Ureter (tissue), 1 donor: ENCODE measurements around the gene CIC. TPM values are rescaled to one million over a fixed set of nuclear protein-coding genes. Genes with fewer than 3 reads are reported as not detected.
"Not testable (repeated sequence)": the region's sequence is repeated elsewhere in the genome, so short reads cannot be mapped to it uniquely, and the experiment has no call there.

Experiments
- DNase-seq: peaks from one replicate; pipeline ENCODE4 v3.0.0-alpha.2; 2020; ENCODE audit warnings: low spot score
- total RNA-seq: library from RNA; stranded (reverse); gene quantifications from one replicate; pipeline ENCODE4 v1.2.4, GENCODE V29; 2023
- donor health status: DM: yes; HTN: yes; CAD: no.

Gene CIC
- total RNA-seq, 1 donor from 2014 or later: 83.4 TPM

DNA sequence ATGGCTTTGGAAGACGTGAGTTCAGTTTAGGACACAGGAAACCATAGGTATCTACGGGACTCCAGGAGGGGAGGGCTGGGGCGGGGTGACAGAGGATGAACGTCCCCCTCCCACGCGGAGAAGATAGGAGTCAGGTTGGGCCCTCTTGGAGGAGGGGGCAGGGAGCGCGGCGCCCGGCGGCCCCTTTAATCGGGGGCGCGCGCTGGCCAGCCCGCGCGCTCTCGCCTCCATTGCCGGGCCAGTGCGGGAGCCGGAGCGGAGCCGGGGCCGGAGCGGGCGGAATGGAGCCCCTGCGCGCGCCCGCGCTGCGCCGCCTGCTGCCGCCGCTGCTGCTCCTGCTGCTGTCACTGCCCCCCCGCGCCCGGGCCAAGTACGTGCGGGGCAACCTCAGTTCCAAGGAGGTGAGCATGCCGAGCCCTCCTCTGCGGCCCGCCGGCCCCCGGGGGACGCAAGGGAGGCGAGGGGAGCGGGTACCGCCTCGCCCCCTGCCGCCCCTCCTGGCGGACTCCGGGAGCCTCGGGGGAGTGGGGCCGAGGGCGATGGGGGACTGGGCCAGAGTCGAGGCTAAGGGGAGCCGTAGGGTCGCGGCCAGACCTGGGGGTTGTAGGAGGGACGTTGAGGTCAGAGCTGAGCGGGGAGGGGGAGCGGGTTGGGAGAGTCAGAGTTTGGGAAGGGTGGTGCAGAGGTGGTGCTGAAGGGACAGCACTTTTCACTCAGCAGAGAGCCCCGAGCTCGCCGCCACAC, 44.2 kb downstream of the CIC start, which contains the start of gene TMEM145:
TSS of gene TMEM145 (plus strand) at position 214 of the 744 bp plus-strand sequence. CDS start at position 282, 68 bp downstream.
- peak; percentile 43 for DNase-seq

GRCh38 chr19:42313840-42314755, 45.0 kb downstream of the CIC start:
- no peak for DNase-seq

DNA sequence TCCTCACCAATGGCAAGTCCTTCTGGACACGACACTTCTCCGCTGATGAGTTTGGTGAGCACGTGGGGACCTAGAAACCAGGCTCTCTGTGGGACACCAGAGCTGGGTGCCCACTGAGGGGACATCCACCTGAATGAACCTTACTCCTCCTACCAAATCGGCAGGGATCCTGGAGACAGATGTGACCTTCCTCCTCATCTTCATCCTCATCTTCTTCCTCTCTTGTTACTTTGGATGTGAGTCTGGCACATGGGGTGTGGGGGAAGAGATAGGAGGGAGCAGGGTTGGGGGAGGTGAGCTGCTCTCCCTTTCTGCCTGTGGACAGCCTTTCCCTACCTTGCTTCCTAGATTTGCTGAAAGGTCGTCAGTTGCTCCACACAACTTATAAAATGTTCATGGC, 46.0 kb downstream of the CIC start:
- no peak for DNase-seq

GRCh38 chr19:42316223-42317211, 47.5 kb downstream of the CIC start:
- no peak for DNase-seq

GRCh38 chr19:42317535-42317934, 48.5 kb downstream of the CIC start:
- no peak for DNase-seq

- no peak for DNase-seq
Measured at GRCh38 chr19:42322305-42322704, 53.3 kb downstream of the CIC start.

- no peak for DNase-seq
Measured at GRCh38 chr19:42323473-42323851, 54.4 kb downstream of the CIC start.

GRCh38 chr19:42323852-42324654, 55.0 kb downstream of the CIC start:
- no peak for DNase-seq

DNA sequence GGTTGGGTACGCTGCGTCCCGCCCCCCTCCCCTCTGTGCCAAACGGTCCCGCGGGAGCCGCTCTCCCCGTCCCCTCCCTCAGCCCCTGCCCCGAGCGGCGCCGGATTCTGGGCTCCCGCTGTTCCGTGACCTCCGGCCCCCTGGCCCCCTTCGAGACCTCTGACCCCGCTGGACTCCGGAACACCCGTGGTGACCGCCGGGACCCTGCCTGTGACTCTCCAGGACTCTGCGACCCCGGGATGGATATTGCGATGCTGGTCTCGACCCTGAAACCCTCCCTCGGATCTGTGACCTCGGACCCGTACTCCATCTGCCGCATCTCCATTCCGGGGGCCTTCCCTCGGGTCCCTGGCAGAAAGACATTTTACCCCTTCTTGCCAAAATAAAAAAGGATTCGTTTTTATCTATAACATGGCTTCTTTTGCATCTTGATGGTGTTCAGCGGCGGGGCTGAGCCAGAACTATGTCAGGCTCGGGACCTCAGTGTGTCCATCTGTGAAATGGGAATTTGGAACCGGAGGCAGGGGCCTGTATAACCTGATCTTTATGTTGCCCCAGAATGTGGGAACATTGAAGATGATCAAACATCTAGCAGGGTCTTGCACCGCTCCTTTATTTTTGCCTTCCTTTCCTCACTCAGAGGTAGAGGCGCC, 55.7 kb downstream of the CIC start:
- no peak for DNase-seq

- peak; percentile 98 for DNase-seq
Measured at GRCh38 chr19:42325308-42325895, 56.4 kb downstream of the CIC start, which contains the start of gene MEGF8. TSS of gene MEGF8 (plus strand) at chr19:42325635. CDS start at chr19:42326244, 609 bp downstream.

DNA sequence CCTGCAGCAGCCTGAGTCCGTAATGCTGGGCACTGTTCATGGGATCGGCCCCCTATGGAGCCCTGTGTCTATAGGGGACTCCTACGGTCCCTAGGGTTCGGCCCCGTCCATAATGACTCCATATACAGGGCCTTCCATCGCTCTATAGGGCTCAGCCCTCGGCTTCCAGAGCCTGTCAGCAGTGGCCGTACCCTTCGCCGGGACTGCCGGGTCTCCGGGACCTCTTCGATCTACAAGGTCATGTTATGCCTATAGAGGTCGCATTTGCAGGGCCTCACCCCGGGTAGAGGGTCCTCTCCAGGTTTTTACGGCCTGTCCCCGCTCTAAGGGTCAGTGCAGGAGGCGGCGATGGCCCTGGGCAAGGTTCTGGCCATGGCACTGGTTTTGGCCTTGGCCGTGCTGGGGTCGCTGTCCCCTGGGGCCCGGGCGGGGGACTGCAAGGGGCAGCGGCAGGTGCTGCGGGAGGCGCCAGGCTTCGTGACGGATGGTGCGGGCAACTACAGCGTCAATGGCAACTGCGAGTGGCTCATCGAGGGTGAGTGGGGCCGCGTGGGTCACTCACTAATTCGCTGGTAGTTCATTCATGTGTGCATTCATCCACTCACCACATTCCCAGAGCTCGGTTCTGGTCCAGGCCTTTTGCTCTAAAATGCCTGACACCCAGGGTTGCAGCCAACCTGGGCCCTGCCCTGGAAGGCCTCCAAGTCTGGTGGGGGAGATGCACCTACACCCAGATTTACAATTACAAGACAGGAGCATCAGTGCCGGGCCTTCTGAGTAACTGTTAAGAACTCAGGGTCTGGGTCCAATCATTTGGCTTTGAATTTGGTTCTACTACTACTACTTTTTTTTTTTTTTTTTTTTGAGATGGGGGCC, 57.1 kb downstream of the CIC start:
- no peak for DNase-seq

DNA sequence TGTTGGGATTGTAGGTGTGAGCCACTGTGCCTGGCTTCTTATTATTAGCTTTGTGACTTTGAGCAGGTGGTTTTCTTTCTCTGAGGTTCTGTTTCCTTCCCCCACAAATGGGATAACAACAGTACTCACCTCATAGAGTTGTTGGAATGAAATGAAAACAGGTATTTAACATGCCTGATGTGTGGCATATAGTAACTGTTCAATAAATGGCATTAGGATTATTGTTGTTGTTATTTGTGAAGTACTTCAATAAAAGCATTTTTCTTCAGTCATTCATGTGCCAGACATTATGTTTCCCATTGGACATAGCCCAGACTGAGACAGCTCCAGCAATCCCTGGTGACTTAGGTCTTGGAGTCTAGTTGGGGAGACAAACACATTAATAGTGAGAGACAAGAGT, 57.9 kb downstream of the CIC start:
- DNase-seq: no peak

GRCh38 chr19:42327381-42327780, 58.3 kb downstream of the CIC start:
- DNase-seq: no peak

- DNase-seq: no peak
Measured at GRCh38 chr19:42328106-42328505, 59.1 kb downstream of the CIC start.

DNA sequence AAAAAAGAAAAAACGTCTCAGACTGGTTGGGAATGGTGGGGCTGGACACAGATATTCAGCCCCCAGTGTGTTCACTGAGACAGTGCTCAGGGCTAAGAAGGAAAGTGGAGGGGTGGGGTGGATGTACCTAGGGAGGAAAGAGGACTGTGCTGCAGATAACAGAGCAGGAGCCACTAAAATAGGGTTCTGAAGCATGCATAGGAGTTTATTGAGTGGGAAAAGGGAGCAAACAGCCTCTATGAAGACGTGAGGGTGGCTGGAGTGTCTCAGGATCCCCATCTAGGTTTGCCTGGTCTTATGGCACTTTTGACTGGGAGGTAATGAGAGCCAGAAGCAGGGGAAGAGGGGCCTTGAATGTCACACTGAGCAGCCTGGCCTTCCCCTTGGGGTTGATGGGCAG, 59.8 kb downstream of the CIC start:
- DNase-seq: no peak

- no peak for DNase-seq
Measured at GRCh38 chr19:42330241-42330711, 61.2 kb downstream of the CIC start.

- not testable (repeated sequence) for DNase-seq
Measured at GRCh38 chr19:42331333-42331732, 62.3 kb downstream of the CIC start.

DNA sequence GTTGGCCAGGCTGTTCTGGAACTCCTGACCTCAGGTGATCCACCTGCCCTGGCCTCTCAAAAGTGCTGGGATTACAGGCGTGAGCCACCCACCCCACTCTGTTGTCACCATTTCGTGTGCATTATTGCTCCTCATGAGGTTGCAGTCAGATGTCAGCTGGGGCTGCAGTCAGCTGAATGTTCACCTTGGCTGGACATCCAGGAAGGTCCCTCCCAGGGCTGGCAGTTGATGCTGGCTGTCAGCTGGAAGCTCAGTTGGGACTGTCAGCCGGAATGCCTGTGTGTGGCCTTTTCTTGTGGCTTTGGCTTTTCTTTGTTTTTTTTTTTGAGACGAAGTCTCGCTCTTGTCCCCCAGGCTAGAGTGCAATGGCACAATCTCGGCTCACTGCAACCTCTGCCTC, 63.0 kb downstream of the CIC start:
- DNase-seq: no peak

GRCh38 chr19:42333018-42333417, 64.0 kb downstream of the CIC start:
- no peak for DNase-seq
